ENCODE data around the gene RNF10.

The RNF10 gene

DNA sequence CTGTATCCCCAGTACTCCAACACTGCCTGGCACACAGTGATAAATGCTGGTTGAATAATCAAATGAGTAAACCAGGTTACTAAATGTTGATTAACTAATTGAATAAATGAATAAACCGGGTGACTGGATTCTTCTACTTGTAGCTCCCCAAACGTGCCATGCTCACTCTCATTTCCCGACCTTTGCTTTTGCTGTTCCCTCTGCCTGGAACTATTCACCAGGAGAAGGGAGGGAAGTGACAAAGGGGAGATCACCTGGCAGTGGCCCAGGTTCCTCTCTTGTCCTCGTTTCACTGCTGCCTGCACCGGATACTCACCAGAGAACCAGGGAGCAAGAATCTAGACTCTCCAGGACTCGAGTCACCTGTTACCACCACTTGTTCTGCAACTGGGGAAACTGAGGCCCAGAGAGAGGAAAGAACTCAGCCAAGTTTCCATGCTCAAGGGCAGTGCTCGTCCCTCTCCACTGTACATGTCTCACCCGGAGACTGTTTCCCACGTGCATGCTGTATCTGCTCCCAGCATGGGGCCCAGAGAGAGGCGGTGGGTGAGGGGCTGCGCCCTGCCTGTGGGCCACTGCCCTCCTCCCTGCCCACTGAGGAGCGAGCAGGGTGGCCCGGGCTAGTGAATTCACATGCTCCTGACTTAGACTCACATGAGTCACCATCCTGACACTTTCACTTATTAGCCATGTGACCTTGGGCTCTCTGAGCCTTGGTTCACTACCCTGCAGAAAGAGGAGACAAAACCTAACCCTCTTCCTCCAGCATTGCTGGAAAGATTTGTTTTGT lies 64.7 kb downstream of the RNF10 start:
- no peak for TF ChIP-seq GATA2 (IDR thresholded peaks at IDR 0.05; ENCODE audit: low read depth, low read length)
- TF ChIP-seq GATA3 (IDR thresholded peaks at IDR 0.05; ENCODE audit: low read depth, low read length), result no peak

GRCh38 chr12:120599672-120600552 lies 65.8 kb downstream of the RNF10 start:
- TF ChIP-seq GATA2 (IDR thresholded peaks at IDR 0.05; ENCODE audit: low read depth, low read length) (no peak), GATA3 (IDR thresholded peaks at IDR 0.05; ENCODE audit: low read depth, low read length) (no peak)

GRCh38 chr12:120610560-120610959 lies 76.4 kb downstream of the RNF10 start:
- TF ChIP-seq GATA2 (IDR thresholded peaks at IDR 0.05; ENCODE audit: low read depth, low read length), result no peak
- no peak for TF ChIP-seq GATA3 (IDR thresholded peaks at IDR 0.05; ENCODE audit: low read depth, low read length)

- TF ChIP-seq GATA3 (IDR thresholded peaks at IDR 0.05; ENCODE audit: low read depth, low read length) (no peak), GATA2 (IDR thresholded peaks at IDR 0.05; ENCODE audit: low read depth, low read length) (no peak)
These were observed 80.7 kb downstream of the RNF10 start for GRCh38 chr12:120614848-120615247.

GRCh38 chr12:120618954-120619615 lies 84.9 kb downstream of the RNF10 start:
- no peak for TF ChIP-seq GATA3 (IDR thresholded peaks at IDR 0.05; ENCODE audit: low read depth, low read length)
- TF ChIP-seq GATA2 (IDR thresholded peaks at IDR 0.05; ENCODE audit: low read depth, low read length), result no peak

DNA sequence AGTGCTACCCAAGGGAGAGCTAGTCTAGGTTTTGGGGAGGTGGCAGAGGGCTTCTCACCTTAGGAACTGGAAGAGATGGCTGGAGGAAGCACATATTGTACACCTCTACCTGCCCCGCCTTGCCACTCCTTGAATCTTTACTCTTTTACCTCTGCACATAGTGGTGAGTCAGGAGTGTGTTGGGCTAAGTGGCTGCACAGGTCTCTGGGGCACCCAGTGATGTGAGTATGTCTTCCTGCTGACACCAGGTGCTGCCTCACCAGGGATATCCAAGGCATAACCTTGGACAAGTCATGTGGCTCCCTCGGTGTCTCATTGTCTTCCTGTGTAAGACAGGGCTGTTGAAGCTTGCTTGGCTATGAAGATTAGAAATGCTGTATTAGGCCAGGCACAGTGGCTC lies 86.5 kb downstream of the RNF10 start:
- TF ChIP-seq GATA3 (IDR thresholded peaks at IDR 0.05; ENCODE audit: low read depth, low read length), result no peak
- TF ChIP-seq GATA2 (IDR thresholded peaks at IDR 0.05; ENCODE audit: low read depth, low read length), result no peak

DNA sequence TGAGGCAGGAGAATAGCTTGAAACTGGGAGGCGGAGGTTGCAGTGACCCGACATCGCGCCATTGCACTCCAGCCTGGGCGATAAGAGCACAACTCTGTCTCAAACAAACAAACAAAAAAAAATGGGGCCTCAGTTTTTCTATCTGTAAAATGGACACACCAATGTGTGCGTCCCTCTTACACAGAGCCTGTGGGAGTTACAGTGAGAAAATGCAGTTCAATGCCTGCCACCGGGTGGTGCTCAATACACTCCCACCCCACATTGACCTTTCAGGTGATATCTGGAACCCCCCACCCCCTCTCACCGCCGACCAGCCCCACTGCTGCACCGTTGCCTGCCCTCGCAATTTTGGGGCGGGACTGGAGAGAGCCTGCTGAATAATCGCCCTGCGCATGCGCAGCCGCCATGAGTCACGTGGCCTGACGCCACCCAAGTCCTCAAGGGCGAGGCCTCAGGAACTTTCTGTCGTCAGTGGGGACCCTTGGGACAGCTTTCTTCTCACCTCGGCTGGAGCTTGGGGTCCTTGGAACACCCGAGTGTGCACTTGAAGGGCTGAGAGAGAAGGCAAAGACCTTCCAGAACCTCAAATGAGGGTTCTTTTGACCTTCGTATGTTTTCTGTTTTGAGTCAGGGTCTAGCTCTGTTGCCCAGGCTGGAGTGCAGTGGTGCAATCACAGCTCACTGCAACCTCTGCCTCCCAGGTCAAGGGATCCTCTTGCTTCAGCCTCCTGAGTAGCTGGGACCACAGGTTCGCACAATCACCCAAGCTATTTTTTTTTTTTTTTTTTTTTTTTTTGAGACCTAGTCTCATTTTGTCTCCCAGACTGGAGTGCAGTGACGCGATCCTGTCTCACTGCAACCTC lies 91.6 kb downstream of the RNF10 start:
- TF ChIP-seq GATA3 (IDR thresholded peaks at IDR 0.05; ENCODE audit: low read depth, low read length), result no peak
- TF ChIP-seq GATA2 (IDR thresholded peaks at IDR 0.05; ENCODE audit: low read depth, low read length), result no peak
